ENCODE data around the gene ARHGEF33.

The ARHGEF33 gene

GRCh38 chr2:38966006-38966405 lies 76.3 kb downstream of the ARHGEF33 start:
- no peak for DNase-seq

DNA sequence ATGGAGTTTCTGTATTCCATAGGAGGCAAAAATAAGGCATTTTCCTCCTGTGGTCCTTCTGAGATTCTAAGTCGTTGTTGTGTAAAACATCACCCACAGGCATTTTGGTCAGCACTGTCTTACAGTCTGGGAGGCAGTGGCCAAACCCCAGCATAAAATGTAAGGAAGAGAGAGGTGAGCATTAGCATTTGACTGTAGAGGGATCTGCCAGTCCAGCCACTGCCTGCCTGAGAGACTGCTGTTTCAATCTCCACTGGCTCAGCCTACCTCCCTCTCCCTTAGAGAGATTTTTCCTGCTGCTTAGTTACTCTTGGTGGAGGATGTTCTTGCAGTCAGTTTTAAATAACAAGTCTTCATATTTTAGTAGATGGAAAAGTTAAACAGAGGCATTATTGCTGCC lies 77.0 kb downstream of the ARHGEF33 start:
- DNase-seq = no peak

GRCh38 chr2:38968021-38968420 lies 78.3 kb downstream of the ARHGEF33 start:
- DNase-seq = no peak

GRCh38 chr2:38971377-38971776 lies 81.7 kb downstream of the ARHGEF33 start:
- DNase-seq = no peak

DNA sequence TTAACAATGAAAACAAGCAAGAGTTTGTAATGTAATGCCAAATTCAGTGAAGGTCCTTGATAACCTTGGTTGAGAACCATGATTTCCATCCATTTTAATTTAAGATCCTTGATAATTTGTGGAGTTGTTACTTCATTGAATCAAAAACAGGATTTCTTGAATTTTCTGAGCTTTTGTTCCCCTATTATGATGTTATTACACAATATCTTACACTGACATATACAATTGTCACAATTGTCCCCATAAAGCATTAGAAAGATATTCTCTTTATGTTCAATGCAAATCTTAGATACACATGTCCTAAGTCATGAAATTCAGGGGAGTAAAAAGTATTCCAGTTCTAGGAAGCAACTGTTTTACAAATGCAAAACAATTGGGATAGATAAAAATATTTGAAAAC lies 83.6 kb downstream of the ARHGEF33 start:
- no peak for DNase-seq

- no peak for DNase-seq
Observed at GRCh38 chr2:38975042-38975441, 85.4 kb downstream of the ARHGEF33 start.

DNA sequence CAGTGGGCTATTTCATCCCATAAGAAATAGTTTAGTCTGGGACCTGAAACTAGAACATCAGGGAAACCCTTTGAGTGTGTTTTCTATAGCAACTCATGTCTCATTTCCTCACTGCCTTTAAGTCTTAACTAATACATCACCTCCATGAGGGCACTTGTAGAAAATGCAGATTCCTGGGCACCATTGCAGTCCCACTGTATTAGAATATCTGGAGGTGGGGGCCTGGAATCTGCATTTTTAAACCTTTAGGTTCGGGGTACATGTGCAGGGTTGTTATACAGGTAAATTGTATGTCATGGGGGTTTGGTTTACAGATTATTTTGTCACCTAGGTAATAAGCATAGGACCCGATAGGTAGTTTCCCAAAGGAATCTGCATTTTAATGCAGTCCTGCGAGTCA lies 87.4 kb downstream of the ARHGEF33 start:
- no peak for DNase-seq

- DNase-seq = no peak
Observed at GRCh38 chr2:38978296-38978903, 88.7 kb downstream of the ARHGEF33 start.

GRCh38 chr2:38978908-38979307 lies 89.2 kb downstream of the ARHGEF33 start:
- DNase-seq = no peak

GRCh38 chr2:38981003-38981669 lies 91.5 kb downstream of the ARHGEF33 start:
- DNase-seq = no peak

DNA sequence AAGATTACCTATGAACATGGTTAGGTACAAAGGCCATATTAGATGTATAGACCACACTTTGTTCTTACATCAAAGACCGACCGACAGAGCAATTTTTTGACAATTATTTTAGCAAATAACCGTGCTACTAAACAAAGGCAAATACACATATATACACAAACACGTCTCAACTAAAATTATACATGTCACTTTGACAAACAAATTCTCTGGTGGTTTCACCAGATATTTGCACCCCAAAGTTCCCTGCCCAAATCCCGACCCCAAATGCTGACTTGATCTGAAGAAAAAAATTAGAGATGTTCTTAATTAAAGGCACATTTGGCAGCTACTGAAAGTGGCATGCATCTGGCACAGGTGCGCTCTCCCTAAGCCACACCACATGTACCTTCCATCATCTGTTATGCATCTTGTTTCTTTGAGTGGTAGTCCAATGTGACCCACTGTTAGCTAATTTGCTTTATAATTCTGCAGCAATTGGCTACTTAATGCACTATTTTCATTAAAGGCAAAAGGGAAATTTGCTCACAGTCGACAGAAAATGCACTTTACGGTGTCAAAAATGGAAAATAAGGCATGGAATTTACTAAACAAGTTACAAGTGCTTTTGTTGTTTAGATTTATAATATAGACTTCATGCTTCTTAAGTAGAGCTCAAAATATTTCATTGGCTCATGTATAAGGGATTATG lies 92.1 kb downstream of the ARHGEF33 start:
- no peak for DNase-seq

DNA sequence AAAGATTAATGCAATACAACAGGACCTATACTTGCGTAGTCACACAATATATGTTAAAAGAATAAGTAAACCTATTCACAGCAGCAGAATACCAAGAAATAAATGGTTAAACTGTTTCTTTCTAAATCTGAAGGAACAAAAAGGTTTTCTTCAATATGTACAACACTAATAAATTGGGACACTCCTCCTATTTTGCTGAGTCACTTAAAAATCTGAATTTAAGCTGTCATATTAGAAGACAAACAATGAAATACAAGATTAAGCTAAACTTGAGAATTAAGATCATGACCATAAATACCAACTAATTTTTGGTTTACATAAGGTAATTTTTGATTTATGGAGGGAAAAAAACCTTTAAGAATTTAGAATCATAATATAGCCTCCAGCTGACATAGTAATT lies 92.8 kb downstream of the ARHGEF33 start:
- DNase-seq = no peak

GRCh38 chr2:38988716-38989115 lies 99.0 kb downstream of the ARHGEF33 start:
- DNase-seq = no peak

DNA sequence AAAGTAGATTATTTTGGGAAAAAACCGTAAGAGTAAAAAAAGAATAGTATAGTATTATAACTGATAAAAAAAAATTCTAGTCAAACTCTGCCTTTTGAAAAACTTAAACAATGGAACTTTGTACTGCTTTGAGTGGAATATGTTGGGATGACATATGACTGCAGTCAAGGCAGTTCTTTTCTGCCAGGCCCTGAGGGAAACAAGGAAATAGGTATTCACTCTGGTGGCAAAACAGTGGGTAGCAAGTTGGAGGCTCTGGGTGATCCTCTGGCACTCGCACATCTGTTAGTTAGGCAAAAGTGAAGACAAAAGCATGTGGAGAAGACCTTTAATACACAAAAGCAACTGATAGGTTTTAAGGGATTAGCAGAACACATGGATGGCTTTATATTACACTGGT lies 102.2 kb downstream of the ARHGEF33 start:
- DNase-seq = no peak

DNA sequence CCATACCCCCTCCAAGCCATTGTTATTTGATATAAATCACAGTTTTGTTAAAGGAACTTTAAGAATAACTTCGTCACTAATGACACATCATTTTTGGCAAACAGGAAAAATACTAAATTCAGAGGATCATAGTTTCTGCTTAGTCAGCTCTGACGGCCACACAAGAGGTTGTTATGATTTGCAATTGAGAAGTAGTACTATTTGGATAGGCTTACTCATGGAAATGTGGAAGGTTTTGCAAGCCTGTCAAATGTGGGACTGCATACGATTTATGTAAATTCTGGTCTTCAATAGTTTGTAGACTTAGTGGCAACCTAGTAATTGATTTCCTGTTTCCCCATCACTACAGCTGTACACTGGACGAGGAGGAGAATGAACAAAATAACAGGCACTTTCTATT lies 108.1 kb downstream of the ARHGEF33 start:
- no peak for DNase-seq

DNA sequence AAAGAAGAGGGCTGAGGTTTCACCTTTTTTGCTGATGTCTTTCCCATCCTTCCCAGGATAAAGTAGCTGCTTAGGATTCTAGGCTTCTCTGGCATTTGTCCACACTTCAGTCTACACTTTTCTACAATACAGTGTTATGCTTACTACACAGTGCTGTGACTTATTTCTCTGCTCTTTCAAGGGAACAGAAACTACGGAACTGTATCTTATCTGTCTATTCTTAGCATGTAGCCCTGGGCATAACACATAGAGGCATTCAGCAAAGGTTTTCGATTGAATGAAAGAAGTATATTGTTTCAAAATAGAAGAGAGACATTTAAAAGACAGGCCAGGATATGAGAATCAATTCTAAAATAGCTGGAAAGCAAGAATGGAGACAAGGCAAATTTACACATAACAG lies 110.9 kb downstream of the ARHGEF33 start:
- DNase-seq = no peak

- DNase-seq = no peak
Observed at GRCh38 chr2:39007875-39008504, 118.3 kb downstream of the ARHGEF33 start.

DNA sequence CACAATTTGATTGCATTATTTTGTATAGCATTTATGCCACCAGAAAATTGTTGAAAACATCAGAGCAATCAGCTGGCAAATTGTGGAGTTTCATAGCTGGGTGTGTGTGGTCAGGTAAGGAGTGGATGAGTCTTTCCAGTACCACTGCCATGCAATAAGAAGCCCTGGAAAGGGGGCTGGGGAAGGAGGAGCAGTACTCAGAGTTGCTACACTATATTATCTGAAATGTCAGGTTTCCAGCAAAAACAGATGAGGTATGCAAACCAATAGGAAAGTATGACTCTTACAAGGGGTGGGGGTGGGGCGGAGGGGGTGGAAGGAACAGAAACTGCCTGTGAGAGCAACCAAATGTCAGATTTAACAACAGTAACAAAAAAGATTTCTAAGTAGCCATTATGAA lies 119.0 kb downstream of the ARHGEF33 start:
- DNase-seq = no peak

DNA sequence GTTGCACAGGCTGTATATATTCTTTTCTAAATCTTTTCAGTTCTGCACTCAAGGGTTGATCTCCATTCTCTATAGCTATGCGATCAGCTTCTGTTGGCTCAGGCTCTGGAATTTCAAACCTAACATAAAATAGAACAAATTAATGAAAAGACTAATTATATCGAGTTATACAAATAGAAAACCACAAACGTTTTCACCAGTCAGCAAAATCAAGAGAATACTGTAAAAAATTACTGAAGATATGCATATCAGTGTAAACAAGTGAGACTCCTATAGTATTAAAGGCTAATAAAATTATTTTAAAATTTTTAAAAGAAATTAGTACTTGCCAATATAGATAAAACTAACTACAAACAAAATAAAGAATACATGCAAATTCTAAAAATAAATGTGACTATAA lies 124.2 kb downstream of the ARHGEF33 start:
- DNase-seq = no peak

- DNase-seq = no peak
Observed at GRCh38 chr2:39015424-39015823, 125.7 kb downstream of the ARHGEF33 start.

- no peak for DNase-seq
Observed at GRCh38 chr2:39017334-39017733, 127.7 kb downstream of the ARHGEF33 start.

DNA sequence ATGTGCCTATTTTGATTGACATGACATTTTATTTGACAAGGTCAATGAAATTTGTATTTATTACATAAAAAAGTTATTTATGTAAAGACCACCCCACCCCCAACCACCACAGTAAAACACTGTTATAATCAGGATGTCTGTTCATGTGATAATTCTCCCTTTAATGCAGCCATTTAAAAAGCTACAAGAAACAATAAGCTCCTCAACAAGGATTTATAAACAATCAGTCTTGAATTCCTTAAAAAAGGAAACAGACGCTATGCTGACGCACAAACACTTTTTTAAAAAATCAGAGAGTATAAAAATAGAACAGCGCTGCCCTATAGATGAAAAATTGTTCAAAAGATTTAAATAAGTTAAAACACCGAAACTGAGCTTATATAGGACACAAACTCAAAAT lies 129.0 kb downstream of the ARHGEF33 start:
- DNase-seq = no peak

DNA sequence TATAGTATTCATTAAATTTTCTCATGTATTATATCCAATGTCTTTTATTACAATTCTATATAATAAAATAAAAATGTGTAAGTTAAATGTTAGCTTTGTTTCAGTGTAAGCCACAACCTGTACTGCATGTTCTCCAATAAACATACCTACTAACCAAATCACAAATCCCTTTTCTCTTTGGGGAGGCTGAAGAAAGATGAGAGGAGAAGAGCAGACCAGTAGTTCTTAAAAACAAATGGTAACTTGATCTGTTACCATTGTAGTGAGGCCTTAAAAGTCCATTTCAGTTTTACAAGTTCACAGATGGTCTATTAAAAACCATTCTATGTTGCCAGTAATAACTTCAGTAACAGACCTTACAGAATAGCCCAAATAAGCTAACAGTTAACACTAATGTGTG lies 130.7 kb downstream of the ARHGEF33 start:
- no peak for DNase-seq

GRCh38 chr2:39022642-39023235 lies 133.1 kb downstream of the ARHGEF33 start:
- no peak for DNase-seq
